ENCODE measurements around the gene RADIL. TPM values are rescaled to one million over a fixed set of nuclear protein-coding genes. Genes with fewer than 3 reads are reported as not detected.

The RADIL gene
- total RNA-seq, 2 experiments from 2014 or later = 0.05 TPM; not detected in 1

GRCh38 chr7:4784799-4785198 lies 98.7 kb downstream of the RADIL start:
- Mint-ChIP-seq H3K9me3 (no peaks in the 10 kb centered on the region), H3K4me3 (no peak overlapping the region), H3K27me3 (no peaks in the 10 kb centered on the region), H3K36me3 (ENCODE audit: low read depth) (peaks cover 24% of the 10 kb centered on the region), H3K27ac (no peak overlapping the region), H3K4me1 (no peaks in the 10 kb centered on the region)
- POLR2A ChIA-PET = no interaction called here
- DNase-seq = no peak
- CTCF ChIA-PET = no interaction called here

GRCh38 chr7:4783762-4784351 lies 99.7 kb downstream of the RADIL start:
- Mint-ChIP-seq H3K4me3 (no peak overlapping the region), H3K27me3 (no peaks in the 10 kb centered on the region), H3K27ac (no peak overlapping the region), H3K9me3 (no peaks in the 10 kb centered on the region), H3K4me1 (no peaks in the 10 kb centered on the region), H3K36me3 (ENCODE audit: low read depth) (peaks cover 24% of the 10 kb centered on the region)
- ChIA-PET CTCF (interaction anchor here (0.6 kb wide), 1 partner anchor 1487 kb away, joined by 3 read pairs; no protein-coding TSS in a partner anchor), POLR2A (no interaction called here)
- no peak for DNase-seq

GRCh38 chr7:4783292-4783652 lies 100.2 kb downstream of the RADIL start:
- Mint-ChIP-seq H3K4me1 (peaks cover 2% of the 10 kb centered on the region), H3K9me3 (no peaks in the 10 kb centered on the region), H3K4me3 (no peak overlapping the region), H3K36me3 (ENCODE audit: low read depth) (peaks cover 24% of the 10 kb centered on the region), H3K27ac (no peak overlapping the region), H3K27me3 (no peaks in the 10 kb centered on the region)
- no peak for DNase-seq
- POLR2A ChIA-PET = no interaction called here
- CTCF ChIA-PET = interaction anchor here (0.6 kb wide), 1 partner anchor 1488 kb away, joined by 3 read pairs; no protein-coding TSS in a partner anchor

- Mint-ChIP-seq H3K36me3 (ENCODE audit: low read depth) (peaks cover 27% of the 10 kb centered on the region), H3K4me1 (peaks cover 9% of the 10 kb centered on the region), H3K9me3 (no peaks in the 10 kb centered on the region)
Measured at GRCh38 chr7:4782333-4783291, 100.9 kb downstream of the RADIL start.

GRCh38 chr7:4781366-4782069 lies 102.0 kb downstream of the RADIL start:
- H3K27me3 Mint-ChIP-seq = no peaks in the 10 kb centered on the region
- no peak overlapping the region for H3K4me3 Mint-ChIP-seq

More at GRCh38 chr7:4782333-4783291, 100.9 kb downstream of the RADIL start:
- H3K27ac Mint-ChIP-seq = no peak overlapping the region
- DNase-seq = no peak
- H3K27me3 Mint-ChIP-seq = no peaks in the 10 kb centered on the region
- no peak overlapping the region for H3K4me3 Mint-ChIP-seq
- ChIA-PET POLR2A (no interaction called here), CTCF (no interaction called here)

GRCh38 chr7:4779118-4779517 lies 104.4 kb downstream of the RADIL start:
- Mint-ChIP-seq H3K27ac (no peak overlapping the region), H3K4me1 (peaks cover 36% of the 10 kb centered on the region), H3K27me3 (no peaks in the 10 kb centered on the region), H3K9me3 (no peaks in the 10 kb centered on the region), H3K4me3 (no peak overlapping the region), H3K36me3 (ENCODE audit: low read depth) (peaks cover 37% of the 10 kb centered on the region)
- ChIA-PET CTCF (interaction anchor here (1.3 to 1.8 kb wide), 3 partner anchors 12 to 18 kb away, joined by 3 to 9 read pairs (median 3); no protein-coding TSS in a partner anchor), POLR2A (no interaction called here)
- DNase-seq = no peak

More at GRCh38 chr7:4781366-4782069, 102.0 kb downstream of the RADIL start:
- no peak overlapping the region for H3K27ac Mint-ChIP-seq
- no peak for DNase-seq
- POLR2A ChIA-PET = no interaction called here
- CTCF ChIA-PET = no interaction called here
- peaks cover 18% of the 10 kb centered on the region for H3K4me1 Mint-ChIP-seq
- peaks cover 32% of the 10 kb centered on the region for H3K36me3 Mint-ChIP-seq (ENCODE audit: low read depth)
- no peaks in the 10 kb centered on the region for H3K9me3 Mint-ChIP-seq

GRCh38 chr7:4775848-4776623 lies 107.5 kb downstream of the RADIL start:
- H3K27ac Mint-ChIP-seq = peak overlapping the region; percentile 96

GRCh38 chr7:4775250-4775847 lies 108.2 kb downstream of the RADIL start, which contains the start of gene AP5Z1:
TSS of gene AP5Z1 (plus strand) at chr7:4775623. CDS start at chr7:4775716, 93 bp downstream.
- POLR2A ChIA-PET = interaction anchor here (0.6 to 4.3 kb wide), 31 partner anchors 9 to 1954 kb away, joined by 3 to 79 read pairs (median 5); partner anchors contain the start of genes FOXK1, RADIL and WIPI2
- H3K4me1 Mint-ChIP-seq = peaks cover 43% of the 10 kb centered on the region
- H3K27ac Mint-ChIP-seq = peak within 1 kb of the TSS; percentile 96
- CTCF ChIA-PET = interaction anchor here (1.2 to 2.8 kb wide), 8 partner anchors 17 to 198 kb away, joined by 3 to 16 read pairs (median 8); partner anchors contain the start of gene RADIL
- no peaks in the 10 kb centered on the region for H3K27me3 Mint-ChIP-seq
- peak; percentile 95 for DNase-seq
- peak within 1 kb of the TSS; percentile 99 for H3K4me3 Mint-ChIP-seq
- peaks cover 23% of the 10 kb centered on the region for H3K36me3 Mint-ChIP-seq (ENCODE audit: low read depth)
- no peaks in the 10 kb centered on the region for H3K9me3 Mint-ChIP-seq

More at GRCh38 chr7:4775848-4776623, 107.5 kb downstream of the RADIL start:
- peaks cover 43% of the 10 kb centered on the region for H3K4me1 Mint-ChIP-seq
- H3K27me3 Mint-ChIP-seq = no peaks in the 10 kb centered on the region
- peaks cover 27% of the 10 kb centered on the region for H3K36me3 Mint-ChIP-seq (ENCODE audit: low read depth)
- POLR2A ChIA-PET = interaction anchor here (0.7 to 4.3 kb wide), 26 partner anchors 9 to 1953 kb away, joined by 3 to 79 read pairs (median 5); partner anchors contain the start of genes FOXK1, RADIL and WIPI2
- peak; percentile 65 for DNase-seq
- H3K4me3 Mint-ChIP-seq = peak overlapping the region; percentile 99
- H3K9me3 Mint-ChIP-seq = no peaks in the 10 kb centered on the region
- CTCF ChIA-PET = interaction anchor here (0.6 to 2.8 kb wide), 9 partner anchors 16 to 198 kb away, joined by 3 to 16 read pairs (median 6); partner anchors contain the start of gene RADIL

GRCh38 chr7:4774658-4775249 lies 108.8 kb downstream of the RADIL start:
- Mint-ChIP-seq H3K9me3 (no peaks in the 10 kb centered on the region), H3K36me3 (ENCODE audit: low read depth) (peaks cover 23% of the 10 kb centered on the region), H3K4me1 (peaks cover 43% of the 10 kb centered on the region), H3K27ac (peak overlapping the region; percentile 96), H3K27me3 (no peaks in the 10 kb centered on the region), H3K4me3 (peak overlapping the region; percentile 99)
- no peak for DNase-seq
- CTCF ChIA-PET = interaction anchor here (1.2 to 2.8 kb wide), 8 partner anchors 17 to 199 kb away, joined by 3 to 16 read pairs (median 8); partner anchors contain the start of gene RADIL
- POLR2A ChIA-PET = interaction anchor here (0.6 to 4.3 kb wide), 26 partner anchors 8 to 1955 kb away, joined by 3 to 79 read pairs (median 6); partner anchors contain the start of genes FOXK1 and RADIL

- H3K27ac Mint-ChIP-seq = peak overlapping the region; percentile 96
- no peak for DNase-seq
- POLR2A ChIA-PET = interaction anchor here (1.5 to 4.3 kb wide), 7 partner anchors 12 to 132 kb away, joined by 4 to 79 read pairs (median 23); partner anchors contain the start of gene FOXK1
- H3K9me3 Mint-ChIP-seq = no peaks in the 10 kb centered on the region
- H3K4me1 Mint-ChIP-seq = peaks cover 43% of the 10 kb centered on the region
- peaks cover 23% of the 10 kb centered on the region for H3K36me3 Mint-ChIP-seq (ENCODE audit: low read depth)
- CTCF ChIA-PET = no interaction called here
- H3K27me3 Mint-ChIP-seq = no peaks in the 10 kb centered on the region
- peak overlapping the region; percentile 99 for H3K4me3 Mint-ChIP-seq
Measured at GRCh38 chr7:4774007-4774406, 109.5 kb downstream of the RADIL start.

- no peak overlapping the region for H3K27ac Mint-ChIP-seq
- ChIA-PET CTCF (no interaction called here), POLR2A (no interaction called here)
- peaks cover 14% of the 10 kb centered on the region for H3K36me3 Mint-ChIP-seq (ENCODE audit: low read depth)
- peaks cover 32% of the 10 kb centered on the region for H3K4me1 Mint-ChIP-seq
- H3K27me3 Mint-ChIP-seq = no peaks in the 10 kb centered on the region
- no peaks in the 10 kb centered on the region for H3K9me3 Mint-ChIP-seq
- DNase-seq = no peak
- H3K4me3 Mint-ChIP-seq = no peak overlapping the region
Measured at GRCh38 chr7:4772306-4772705, 111.2 kb downstream of the RADIL start.

All from activated CD4-positive, alpha-beta memory T cell treated with anti-CD3 and anti-CD28 coated beads, Interleukin-2, amount 10 ng/mL, durations not matched to agents 7 days and 5 days (primary cell).